PC-3 (cell line): ENCODE results near the gene RCOR1. TPM values are rescaled to one million over a fixed set of nuclear protein-coding genes. Genes with fewer than 3 reads are reported as not detected.
"Not testable (repeated sequence)": the region's sequence is repeated elsewhere in the genome, so short reads cannot be mapped to it uniquely, and the experiment has no call there.

Experiments
- ATAC-seq: fragments of 200-7000 bp; cut with Tn5 transposase; 2 replicates; pipeline ENCODE4 v1.9.1; 2020; ENCODE audit warnings: mild to moderate bottlenecking, moderate library complexity
- BruUV-seq: library from RNA; stranded (reverse); fragments of 400-500 nt; replicated peaks from 2 replicates; lab custom pipeline; 2021; lab: Mats Ljungman, UMichigan
- CTCF ChIA-PET: fragments of 300-600 bp; sonication (Branson Sonifier 250); formaldehyde crosslinking; loops from one replicate; lab custom pipeline; 2022; ENCODE audit warnings: antibody characterized with exemption; lab: Charles Lee
- POLR2A ChIA-PET: fragments of 300-600 bp; sonication (Branson Sonifier 250); formaldehyde crosslinking; loops from one replicate; lab custom pipeline; 2022; ENCODE audit warnings: antibody characterized with exemption; ENCODE audit not compliant: unreplicated experiment; lab: Charles Lee
- DNase-seq: peaks from one replicate; pipeline ENCODE4 v3.0.0-alpha.2; 2015
- H2AFZ ChIP-seq: fragments of 300-600 bp; sonication (generic); 2 replicates; pipeline ENCODE4 v1.6.0; 2016; ENCODE audit warnings: antibody characterized with exemption, low read length
- H3F3A ChIP-seq: fragments of 300-600 bp; sonication (generic); one replicate; pipeline ENCODE4 v1.6.0; 2017; ENCODE audit warnings: antibody characterized with exemption, low read length, control low read depth, mild to moderate bottlenecking; ENCODE audit not compliant: unreplicated experiment
- H3K27ac ChIP-seq: fragments of 300-600 bp; sonication (generic); 2 replicates; pipeline ENCODE4 v1.5.1; 2016; ENCODE audit warnings: mild to moderate bottlenecking, low read length
- H3K27me3 ChIP-seq: fragments of 300-600 bp; sonication (generic); 2 replicates; pipeline ENCODE4 v1.6.1; 2016; ENCODE audit warnings: low read length, mixed read lengths
- H3K36me3 ChIP-seq: fragments of 300-600 bp; sonication (generic); 2 replicates; pipeline ENCODE4 v1.6.1; 2016; ENCODE audit warnings: low read depth, mixed run types, low read length, mixed read lengths
- H3K4me1 ChIP-seq: fragments of 300-600 bp; sonication (generic); 2 replicates; pipeline ENCODE4 v1.5.1; 2016; ENCODE audit warnings: low read length; ENCODE audit not compliant: insufficient read depth
- H3K4me2 ChIP-seq: fragments of 300-600 bp; sonication (generic); 2 replicates; pipeline ENCODE4 v1.6.0; 2016; ENCODE audit warnings: low read length
- H3K4me3 ChIP-seq: fragments of 300-600 bp; sonication (generic); 2 replicates; pipeline ENCODE4 v1.5.1; 2016; ENCODE audit warnings: mild to moderate bottlenecking, low read length, mixed read lengths
- H3K79me2 ChIP-seq: fragments of 300-600 bp; sonication (generic); 2 replicates; pipeline ENCODE4 v1.6.1; 2017; ENCODE audit warnings: low read length, mixed read lengths
- H3K9ac ChIP-seq: fragments of 300-600 bp; sonication (generic); 2 replicates; pipeline ENCODE4 v1.6.0; 2016; ENCODE audit warnings: mild to moderate bottlenecking, low read length
- H3K9me2 ChIP-seq: fragments of 300-600 bp; sonication (generic); replicated peaks from 2 replicates; pipeline ENCODE4 v1.6.1; 2016; ENCODE audit warnings: mixed run types, low read length, mixed read lengths
- H3K9me3 ChIP-seq: fragments of 300-600 bp; sonication (generic); 2 replicates; pipeline ENCODE4 v1.6.1; 2016; ENCODE audit warnings: low read length, mixed read lengths
- H4K20me1 ChIP-seq: fragments of 300-600 bp; sonication (generic); 2 replicates; pipeline ENCODE4 v1.6.1; 2016; ENCODE audit warnings: low read length, mixed read lengths
- CTCF ChIP-seq: fragments of 300-600 bp; sonication (generic); conservative IDR thresholded peaks from 2 replicates; pipeline ENCODE4 v1.5.1; 2017; ENCODE audit warnings: antibody characterized with exemption, low read depth, mild to moderate bottlenecking, low read length
- EZH2 ChIP-seq: fragments of 300-600 bp; sonication (generic); IDR thresholded peaks from one replicate; pipeline ENCODE4 v1.6.1; 2017; ENCODE audit warnings: antibody characterized with exemption, mild to moderate bottlenecking, low read length; ENCODE audit not compliant: unreplicated experiment
- EZH2phosphoT487 ChIP-seq: fragments of 300-600 bp; sonication (generic); IDR thresholded peaks from 2 replicates; pipeline ENCODE4 v1.6.1; 2018; ENCODE audit warnings: mild to moderate bottlenecking, antibody characterized with exemption, low read length, borderline replicate concordance
- intact Hi-C: fragments of 100-400 bp; cut with micrococcal nuclease; formaldehyde crosslinking; loops from 2 replicates; pipeline ENCODE4 v1.9.0; 2023
- total RNA-seq: library from RNA; depleted of rRNA; stranded (reverse); fragments of >200 nt; gene quantifications from 2 replicates; pipeline ENCODE4 v1.2.3, GENCODE V29; 2014

The RCOR1 gene
- total RNA-seq, 1 experiment from 2014 or later, result 22.2 TPM

- H3K9ac ChIP-seq, result no peak overlapping the region
- H3K9me2 ChIP-seq, result no peaks in the 10 kb centered on the region
- no peaks in the 10 kb centered on the region for H3K9me3 ChIP-seq
- no peak overlapping the region for H3K4me2 ChIP-seq
- H3F3A ChIP-seq, result peaks cover 7% of the 10 kb centered on the region
- ChIA-PET POLR2A (no interaction called here), CTCF (no interaction called here)
- peaks cover 18% of the 10 kb centered on the region for H3K4me1 ChIP-seq
- TF ChIP-seq CTCF, result no peak
- no peak for TF ChIP-seq EZH2
- TF ChIP-seq EZH2phosphoT487, result no peak
- H3K27me3 ChIP-seq, result no peaks in the 10 kb centered on the region
- no peaks in the 10 kb centered on the region for H4K20me1 ChIP-seq
- no peaks in the 10 kb centered on the region for H3K79me2 ChIP-seq
- intact Hi-C loops, result no loop called here
- H3K4me3 ChIP-seq, result no peak overlapping the region
- H2AFZ ChIP-seq, result no peak overlapping the region
- no peaks in the 10 kb centered on the region for H3K36me3 ChIP-seq
- no TSS peak for BruUV-seq
- ATAC-seq (no peak), DNase-seq (no peak)
- H3K27ac ChIP-seq, result no peak overlapping the region
These were observed 43.7 kb upstream of the RCOR1 start for GRCh38 chr14:102548616-102549240.

- H3K27me3 ChIP-seq, H3K27ac ChIP-seq, ATAC-seq, H3K4me3 ChIP-seq, H3F3A ChIP-seq, BruUV-seq, POLR2A ChIA-PET, H3K4me2 ChIP-seq, H3K9me2 ChIP-seq, H3K36me3 ChIP-seq, H3K9me3 ChIP-seq, H3K79me2 ChIP-seq, H4K20me1 ChIP-seq, CTCF ChIA-PET, DNase-seq, H2AFZ ChIP-seq, H3K9ac ChIP-seq, intact Hi-C loops: not testable (repeated sequence)
- peaks cover 12% of the 10 kb centered on the region for H3K4me1 ChIP-seq
These were observed 41.5 kb upstream of the RCOR1 start for GRCh38 chr14:102550927-102551401.

- Histone ChIP-seq H3K27ac (no peak overlapping the region), H3K79me2 (no peaks in the 10 kb centered on the region)
These were observed 40.3 kb upstream of the RCOR1 start for GRCh38 chr14:102551995-102552705.

More at GRCh38 chr14:102551995-102552705, 40.3 kb upstream of the RCOR1 start:
- intact Hi-C loops, result no loop called here
- POLR2A ChIA-PET, result no interaction called here
- H3K9me3 ChIP-seq, result no peaks in the 10 kb centered on the region
- no peaks in the 10 kb centered on the region for H4K20me1 ChIP-seq
- H3K4me2 ChIP-seq, result peak overlapping the region; percentile 21
- no peak overlapping the region for H3K9ac ChIP-seq
- BruUV-seq, result TSS peak; percentile 66
- no peaks in the 10 kb centered on the region for H3K36me3 ChIP-seq
- H3K27me3 ChIP-seq, result no peaks in the 10 kb centered on the region
- peaks cover 12% of the 10 kb centered on the region for H3K4me1 ChIP-seq
- peaks cover 7% of the 10 kb centered on the region for H3F3A ChIP-seq
- no peaks in the 10 kb centered on the region for H3K9me2 ChIP-seq
- DNase-seq, result peak; percentile 51
- no peak overlapping the region for H3K4me3 ChIP-seq
- peak; percentile 83 for ATAC-seq
- CTCF ChIA-PET, result no interaction called here
- TF ChIP-seq EZH2phosphoT487 (no peak), CTCF (no peak)
- 0 out of 2 replicates have a peak overlapping the region, but pooled peaks have one; percentile 33 for H2AFZ ChIP-seq
